Upper lobe of right lung (tissue), 1 donor: ENCODE results near the gene UBE2G1. TPM values are rescaled to one million over a fixed set of nuclear protein-coding genes. Genes with fewer than 3 reads are reported as not detected.

ENCODE experiments used
- ATAC-seq: fragments of 200-7000 bp; cut with Tn5 transposase; one replicate; pipeline ENCODE4 v1.9.1; 2020; ENCODE audit warnings: mild to moderate bottlenecking, moderate library complexity
- DNase-seq: peaks from one replicate; pipeline ENCODE4 v3.0.0-alpha.2; 2020
- H3K27ac ChIP-seq: fragments of 200-600 bp; one replicate; pipeline ENCODE4 v1.8.0; 2022
- H3K27me3 ChIP-seq: fragments of 200-600 bp; one replicate; pipeline ENCODE4 v1.8.0; 2022; ENCODE audit warnings: mild to moderate bottlenecking
- H3K36me3 ChIP-seq: fragments of 200-600 bp; one replicate; pipeline ENCODE4 v1.8.0; 2022
- H3K4me1 ChIP-seq: fragments of 200-600 bp; one replicate; pipeline ENCODE4 v1.8.0; 2022
- H3K4me3 ChIP-seq: fragments of 200-600 bp; one replicate; pipeline ENCODE4 v1.8.0; 2022; ENCODE audit warnings: mild to moderate bottlenecking
- H3K9me3 ChIP-seq: fragments of 200-600 bp; one replicate; pipeline ENCODE4 v1.8.0; 2022
- CTCF ChIP-seq: fragments of 200-600 bp; IDR thresholded peaks from one replicate; pipeline ENCODE4 v1.8.0; 2022; ENCODE audit warnings: antibody characterized with exemption
- intact Hi-C: fragments of 100-400 bp; cut with DNase I; formaldehyde crosslinking; loops from one replicate; pipeline ENCODE4 v1.11.0; 2022
- total RNA-seq: library from RNA; stranded (reverse); fragmentation: NEBNext Ultra II Directional; extraction: Animal tissue kit (Norgen Biotek cat#: 25700); gene quantifications from one replicate; pipeline ENCODE4 v1.2.1, GENCODE V29; 2021
- donor health status: DM: no; HTN: yes; CAD: no; lungs with severe emphysema.

The UBE2G1 gene
- total RNA-seq, 1 donor from 2014 or later: 38.4 TPM

- Histone ChIP-seq H3K27me3 (no peaks in the 10 kb centered on the region), H3K4me3 (no peak overlapping the region), H3K9me3 (no peaks in the 10 kb centered on the region), H3K36me3 (no peaks in the 10 kb centered on the region), H3K27ac (no peak overlapping the region), H3K4me1 (peaks cover 14% of the 10 kb centered on the region)
- intact Hi-C loops: no loop called here
- no peak for TF ChIP-seq CTCF
- DNase-seq (no peak), ATAC-seq (no peak)
Observed at GRCh38 chr17:4345581-4346252, 20.8 kb downstream of the UBE2G1 start.

- no peaks in the 10 kb centered on the region for H3K36me3 ChIP-seq
- H3K27me3 ChIP-seq: no peaks in the 10 kb centered on the region
- H3K9me3 ChIP-seq: no peaks in the 10 kb centered on the region
- no peak for TF ChIP-seq CTCF
- no peak for ATAC-seq
- no peak overlapping the region for H3K27ac ChIP-seq
- peaks cover 14% of the 10 kb centered on the region for H3K4me1 ChIP-seq
- H3K4me3 ChIP-seq: no peak overlapping the region
- intact Hi-C loops: no loop called here
- DNase-seq: no peak
Observed at GRCh38 chr17:4344926-4345325, 21.5 kb downstream of the UBE2G1 start.

- no peak overlapping the region for H3K27ac ChIP-seq
- no peaks in the 10 kb centered on the region for H3K27me3 ChIP-seq
- H3K9me3 ChIP-seq: no peaks in the 10 kb centered on the region
- intact Hi-C loops: no loop called here
- H3K4me3 ChIP-seq: no peak overlapping the region
- DNase-seq (no peak), ATAC-seq (no peak)
- H3K4me1 ChIP-seq: peaks cover 14% of the 10 kb centered on the region
- TF ChIP-seq CTCF: no peak
- H3K36me3 ChIP-seq: no peaks in the 10 kb centered on the region
Observed at GRCh38 chr17:4342535-4342934, 23.9 kb downstream of the UBE2G1 start.

GRCh38 chr17:4341616-4341977, 24.9 kb downstream of the UBE2G1 start:
- no peak for ATAC-seq
- H3K36me3 ChIP-seq: no peaks in the 10 kb centered on the region
- no peak overlapping the region for H3K27ac ChIP-seq
- DNase-seq: no peak
- peaks cover 14% of the 10 kb centered on the region for H3K4me1 ChIP-seq
- H3K27me3 ChIP-seq: no peaks in the 10 kb centered on the region
- intact Hi-C loops: no loop called here
- H3K9me3 ChIP-seq: no peaks in the 10 kb centered on the region
- no peak for TF ChIP-seq CTCF
- H3K4me3 ChIP-seq: no peak overlapping the region

- Histone ChIP-seq H3K4me3 (no peak overlapping the region), H3K9me3 (no peaks in the 10 kb centered on the region), H3K4me1 (peaks cover 12% of the 10 kb centered on the region), H3K27ac (no peak overlapping the region), H3K36me3 (no peaks in the 10 kb centered on the region), H3K27me3 (no peaks in the 10 kb centered on the region)
- intact Hi-C loops: no loop called here
- no peak for DNase-seq
- no peak for TF ChIP-seq CTCF
- no peak for ATAC-seq
Observed at GRCh38 chr17:4340914-4341615, 25.4 kb downstream of the UBE2G1 start.
